GM18909 (cell line): Measurements from ENCODE around the gene TMEM129.

Experiments used
- ATAC-seq: cut with Tn5 transposase; IDR thresholded peaks from one replicate; pipeline ENCODE4 v1.9.1; 2021; ENCODE audit warnings: mild to moderate bottlenecking; ENCODE audit not compliant: unreplicated experiment, poor library complexity

The TMEM129 gene

DNA sequence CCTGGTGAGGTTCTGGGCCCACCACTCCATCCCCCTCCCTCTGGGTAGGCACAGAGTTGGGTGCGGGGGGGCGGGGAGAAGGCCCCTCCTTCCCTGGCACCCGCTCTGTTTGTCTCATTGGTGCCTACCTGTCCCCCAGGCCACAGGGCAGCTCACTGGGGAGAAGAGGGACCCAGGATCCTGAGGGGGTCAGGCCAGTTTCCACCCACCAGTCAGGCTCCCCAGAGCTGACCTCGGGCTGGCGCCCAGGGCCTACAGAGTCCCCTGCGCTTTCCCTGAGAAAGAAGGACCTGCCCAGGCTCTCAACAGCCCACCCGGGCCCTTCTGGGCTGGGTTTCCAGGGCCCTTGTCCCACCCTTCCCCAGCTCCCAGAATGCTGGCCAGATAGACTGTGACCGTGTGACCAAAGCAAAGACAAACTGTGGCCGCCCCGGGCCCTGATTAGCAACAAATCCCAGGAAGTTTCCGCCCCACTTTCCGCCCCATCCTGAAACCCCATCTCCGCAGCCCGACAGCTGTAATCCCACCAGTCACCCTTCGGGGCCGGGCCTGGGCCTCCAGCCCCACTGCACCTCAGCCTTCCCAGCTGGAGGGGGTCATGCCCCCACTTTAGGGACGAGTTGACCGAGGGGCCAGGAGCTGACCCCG is 38.2 kb upstream of the TMEM129 start:
- ATAC-seq: no peak

DNA sequence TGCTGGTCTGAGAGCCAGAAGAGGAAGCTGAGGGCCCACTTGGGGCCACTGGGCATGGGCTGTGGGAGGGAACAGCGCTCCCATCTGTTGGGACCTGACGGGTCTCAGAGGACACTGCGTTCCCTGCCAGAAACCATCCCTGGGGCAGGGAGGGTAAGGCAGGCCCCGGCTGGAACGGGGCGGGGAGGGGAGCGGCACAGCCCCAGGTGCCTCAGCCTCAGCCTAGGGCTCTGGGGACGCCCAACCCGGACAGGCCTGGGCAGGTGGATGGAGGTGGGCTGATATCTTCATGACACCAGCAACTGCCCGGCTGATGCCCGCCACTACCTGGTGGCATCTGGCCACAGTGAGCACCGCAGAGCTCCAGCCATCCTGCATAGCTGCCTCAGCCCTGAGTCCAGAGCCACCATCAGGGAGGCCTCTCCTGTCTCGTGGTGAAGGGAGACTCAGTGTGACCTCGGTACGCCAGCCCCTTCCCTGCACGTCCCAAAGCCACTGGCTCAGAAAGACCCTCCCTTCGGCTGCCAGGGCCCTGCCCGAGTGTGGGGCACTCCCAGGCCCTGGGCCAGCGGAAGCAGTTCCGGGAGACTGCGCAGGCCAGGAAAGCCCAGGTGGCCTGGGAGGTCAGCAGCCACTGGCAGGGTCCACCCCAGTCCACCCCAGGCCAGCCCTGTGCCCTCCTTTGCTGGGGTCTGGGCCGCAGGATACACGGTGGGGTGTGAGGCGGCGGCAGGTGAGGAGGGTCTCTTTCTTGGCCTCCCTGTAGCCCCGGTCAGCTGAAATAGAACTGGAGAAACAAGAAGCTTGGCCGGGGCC is 37.4 kb upstream of the TMEM129 start:
- no peak for ATAC-seq

DNA sequence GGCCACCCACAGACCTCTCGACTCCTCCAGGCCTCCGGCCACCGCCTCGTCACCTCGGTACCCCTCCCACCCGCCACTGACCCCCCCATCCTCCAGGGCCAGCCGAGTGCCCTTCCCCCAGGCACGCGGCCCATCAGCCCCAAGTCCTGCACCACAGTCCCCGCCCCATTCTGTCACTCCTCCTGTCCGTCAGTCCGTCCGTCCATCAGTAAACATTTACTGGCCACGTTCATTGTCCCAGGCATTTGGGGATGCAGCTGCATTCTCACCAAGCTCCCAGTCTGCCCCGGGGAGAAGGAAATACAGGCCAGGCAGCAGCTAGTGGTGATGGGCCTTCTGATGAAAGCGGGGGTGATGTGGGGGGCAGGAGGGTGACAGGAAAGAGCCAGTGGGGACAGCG is 36.7 kb upstream of the TMEM129 start:
- no peak for ATAC-seq

DNA sequence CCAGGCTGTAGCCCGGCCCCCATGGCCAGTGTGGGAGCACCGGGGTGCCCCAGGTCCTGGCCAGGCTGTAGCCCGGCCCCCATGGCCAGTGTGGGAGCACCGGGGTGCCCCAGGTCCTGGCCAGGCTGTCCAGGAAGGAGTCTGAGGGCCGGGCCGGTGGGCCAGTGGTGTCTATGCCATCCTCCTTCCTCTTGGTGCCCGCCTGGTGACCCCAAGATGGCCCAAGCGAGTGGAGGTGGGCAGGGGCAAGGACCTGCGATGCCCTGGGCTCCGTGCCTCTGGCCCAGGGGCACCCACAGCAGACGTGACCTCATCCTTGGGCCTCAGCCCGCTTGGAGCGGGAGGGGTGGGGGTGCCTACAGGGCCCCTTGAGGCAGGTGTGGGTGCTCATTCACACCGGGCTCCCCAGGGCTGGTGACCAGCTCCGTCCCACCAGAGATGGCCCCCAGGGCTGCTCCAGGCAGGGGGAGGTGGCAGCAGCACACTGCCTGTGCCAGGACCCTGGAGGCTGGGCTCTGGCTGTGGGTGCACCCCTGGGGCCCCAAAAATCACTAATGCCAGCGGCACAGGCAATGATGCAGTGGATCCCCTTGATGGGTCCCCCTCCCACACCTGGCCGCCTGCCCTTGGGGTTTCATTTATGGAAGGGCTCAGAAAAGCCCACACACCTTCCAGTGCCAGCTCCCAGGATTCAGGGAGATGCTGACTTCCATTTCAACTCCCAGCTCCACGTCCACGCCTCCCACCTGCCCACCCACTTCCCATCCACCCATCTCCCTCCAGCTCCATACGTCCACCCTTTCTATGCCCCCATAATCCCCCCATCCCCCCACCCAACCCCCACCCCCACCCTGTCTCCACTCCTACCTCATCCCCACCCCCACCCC is 36.0 kb upstream of the TMEM129 start:
- no peak for ATAC-seq

DNA sequence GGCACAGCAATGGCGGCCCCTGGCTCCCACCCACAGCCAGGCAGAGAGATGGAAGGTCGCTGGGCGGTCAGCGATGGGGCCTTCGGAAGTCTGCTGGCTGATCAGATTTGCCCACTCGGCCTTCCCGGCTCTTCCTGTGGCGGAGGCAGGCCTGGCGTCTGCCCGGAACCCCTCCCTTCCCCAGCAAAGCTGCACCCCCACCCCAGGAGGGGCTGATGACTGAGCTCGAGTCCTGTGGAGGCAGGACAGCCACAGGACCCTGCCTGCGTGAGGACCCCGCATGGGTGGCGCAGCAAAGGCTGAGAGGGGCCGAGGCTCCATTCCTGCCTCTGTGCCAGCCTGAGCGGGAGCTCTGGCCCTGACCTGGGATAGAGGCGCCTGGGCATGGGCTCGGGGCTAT is 35.0 kb upstream of the TMEM129 start:
- no peak for ATAC-seq

DNA sequence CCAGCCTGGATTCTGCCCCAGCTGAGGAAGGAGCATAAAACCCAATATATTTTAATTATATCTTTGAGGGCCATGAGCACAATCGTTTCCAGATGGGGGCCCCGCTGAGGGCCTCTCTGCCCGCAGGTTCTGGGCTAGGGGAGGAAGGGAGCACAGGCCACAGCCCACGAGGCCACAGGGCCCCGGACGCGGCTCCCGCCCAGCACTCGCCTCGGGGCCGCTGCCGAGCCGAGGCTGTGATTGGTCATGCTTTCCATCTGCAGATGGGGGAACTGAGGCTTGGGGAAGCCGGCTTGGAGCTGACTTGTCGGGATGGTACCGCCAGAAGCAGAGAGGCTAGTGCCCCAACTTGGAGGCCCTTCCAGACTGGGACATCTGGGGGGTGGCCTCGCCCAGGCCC is 34.2 kb upstream of the TMEM129 start:
- no peak for ATAC-seq

DNA sequence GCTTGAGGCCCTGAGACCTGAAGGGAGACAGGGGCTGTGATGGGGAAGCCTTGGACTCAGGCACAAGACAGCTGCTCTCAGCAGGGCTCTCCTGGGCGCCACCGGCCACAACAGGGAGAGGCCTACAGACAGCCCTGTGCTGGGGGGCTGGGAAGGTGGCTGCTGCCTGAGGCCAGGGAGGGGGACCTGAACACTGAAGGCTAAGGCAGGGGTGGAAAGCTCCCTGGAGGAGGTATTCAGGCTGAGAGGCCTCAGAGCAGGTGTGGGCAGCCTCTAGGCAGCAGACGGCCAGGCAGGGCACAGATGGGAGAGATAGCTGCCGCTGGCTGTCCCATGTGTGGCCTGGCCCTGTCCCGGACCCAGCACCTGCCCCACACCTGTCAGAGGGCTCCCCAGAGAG is 33.2 kb upstream of the TMEM129 start:
- no peak for ATAC-seq

DNA sequence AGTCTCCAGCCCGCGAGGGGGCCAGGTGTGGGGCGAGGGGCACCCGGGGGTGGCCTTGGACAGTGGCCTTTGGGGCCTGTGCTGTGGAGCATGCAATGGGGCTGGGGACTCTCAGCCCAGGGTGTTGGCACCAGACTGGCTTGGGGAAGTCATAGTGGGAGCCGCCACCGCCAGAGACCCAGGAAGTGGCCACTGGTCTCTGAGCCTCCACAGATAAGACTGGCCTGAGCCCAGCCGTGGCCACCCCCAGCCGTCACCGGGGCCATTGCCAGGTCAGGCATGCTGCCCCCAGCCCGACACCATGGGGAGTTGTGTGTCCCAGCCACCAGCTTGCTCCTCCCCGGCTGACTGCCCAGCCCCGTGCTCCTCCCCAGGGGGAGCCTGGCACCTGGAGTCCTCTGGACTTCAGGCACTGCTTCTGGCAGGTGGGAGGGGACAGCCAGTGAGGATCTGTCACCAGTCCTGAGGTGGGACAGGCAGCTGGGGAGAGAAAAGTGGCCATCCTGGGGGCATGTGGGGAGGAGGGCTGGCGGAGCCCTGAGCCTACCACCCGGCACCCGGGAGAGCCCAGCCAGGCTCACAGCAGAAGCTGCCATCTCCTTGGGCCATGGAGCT is 32.7 kb upstream of the TMEM129 start:
- no peak for ATAC-seq

DNA sequence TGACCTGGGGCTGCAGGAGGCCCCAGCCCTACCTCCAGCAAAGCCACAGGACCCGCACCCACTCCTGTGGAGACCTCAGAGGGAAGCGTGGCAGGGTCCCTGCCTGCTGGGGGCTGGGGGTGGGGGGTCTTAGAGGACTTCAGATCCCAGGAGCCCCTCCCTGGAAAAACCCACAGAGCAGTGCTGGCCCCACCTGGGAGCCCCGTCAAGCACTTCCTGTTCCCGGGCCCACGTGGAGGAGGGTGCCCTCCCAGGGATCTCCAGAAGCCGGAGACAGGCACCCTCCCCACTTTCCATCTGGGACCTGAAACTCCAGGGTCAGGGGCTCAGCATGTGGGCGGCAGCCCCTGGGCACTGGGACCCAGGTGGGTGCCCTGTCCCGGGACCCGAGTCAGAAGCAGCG is 32.2 kb upstream of the TMEM129 start:
- no peak for ATAC-seq

DNA sequence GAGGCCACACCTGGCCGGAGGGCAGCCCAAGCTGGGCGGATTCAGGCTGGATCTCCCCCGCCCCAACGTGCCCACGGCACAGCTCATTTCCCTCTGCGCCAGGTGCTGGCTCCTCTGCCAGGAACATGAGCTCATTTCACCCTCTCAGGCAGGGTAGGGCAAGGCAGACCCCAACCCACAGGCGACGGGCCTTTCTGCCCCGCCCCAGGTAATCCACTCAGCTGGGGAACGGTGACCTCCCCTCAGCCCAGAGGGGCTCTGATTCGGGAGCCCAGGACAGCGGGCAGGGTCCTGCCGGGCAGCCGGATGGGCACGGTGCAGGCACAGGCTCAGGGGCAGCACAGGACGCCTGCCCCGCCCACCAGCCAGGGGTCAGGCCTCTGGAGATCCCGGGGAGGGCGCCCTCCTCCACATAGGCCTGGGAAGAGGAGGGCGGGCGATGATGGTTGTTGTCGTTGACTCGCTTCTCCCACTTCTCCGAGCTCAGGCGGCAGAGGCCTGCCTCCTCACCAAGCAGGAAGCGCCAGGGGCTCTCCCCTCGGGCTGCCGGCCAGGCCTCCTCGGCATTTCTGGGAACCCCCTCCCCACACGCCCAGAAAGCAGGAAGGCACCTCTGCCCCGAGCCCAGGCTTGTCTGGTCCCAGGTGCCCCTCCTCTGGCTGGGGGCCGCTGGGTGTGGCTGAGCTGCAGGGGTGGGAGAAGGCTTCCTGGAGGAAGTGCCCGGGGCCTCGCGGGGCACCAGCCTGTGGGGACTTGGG is 31.3 kb upstream of the TMEM129 start:
- ATAC-seq: no peak

DNA sequence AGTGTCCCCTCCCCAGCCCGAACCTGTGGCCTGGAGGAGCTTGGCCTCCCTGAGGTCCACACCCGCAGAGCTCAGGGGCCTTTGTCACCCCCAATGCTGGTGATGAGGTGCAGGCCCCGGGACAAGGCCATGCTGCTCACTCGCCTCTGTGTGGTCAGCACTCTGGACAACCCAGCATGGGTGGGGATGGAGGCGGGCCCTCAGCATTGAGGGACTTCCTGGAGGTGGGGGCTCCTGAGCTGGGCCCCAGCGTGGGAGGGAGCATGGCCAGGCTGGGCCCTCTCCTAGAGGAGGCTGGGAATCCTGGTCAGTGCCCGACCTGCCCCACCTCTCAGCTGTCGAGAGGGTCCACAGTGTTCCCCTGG is 30.8 kb upstream of the TMEM129 start:
- ATAC-seq: no peak

DNA sequence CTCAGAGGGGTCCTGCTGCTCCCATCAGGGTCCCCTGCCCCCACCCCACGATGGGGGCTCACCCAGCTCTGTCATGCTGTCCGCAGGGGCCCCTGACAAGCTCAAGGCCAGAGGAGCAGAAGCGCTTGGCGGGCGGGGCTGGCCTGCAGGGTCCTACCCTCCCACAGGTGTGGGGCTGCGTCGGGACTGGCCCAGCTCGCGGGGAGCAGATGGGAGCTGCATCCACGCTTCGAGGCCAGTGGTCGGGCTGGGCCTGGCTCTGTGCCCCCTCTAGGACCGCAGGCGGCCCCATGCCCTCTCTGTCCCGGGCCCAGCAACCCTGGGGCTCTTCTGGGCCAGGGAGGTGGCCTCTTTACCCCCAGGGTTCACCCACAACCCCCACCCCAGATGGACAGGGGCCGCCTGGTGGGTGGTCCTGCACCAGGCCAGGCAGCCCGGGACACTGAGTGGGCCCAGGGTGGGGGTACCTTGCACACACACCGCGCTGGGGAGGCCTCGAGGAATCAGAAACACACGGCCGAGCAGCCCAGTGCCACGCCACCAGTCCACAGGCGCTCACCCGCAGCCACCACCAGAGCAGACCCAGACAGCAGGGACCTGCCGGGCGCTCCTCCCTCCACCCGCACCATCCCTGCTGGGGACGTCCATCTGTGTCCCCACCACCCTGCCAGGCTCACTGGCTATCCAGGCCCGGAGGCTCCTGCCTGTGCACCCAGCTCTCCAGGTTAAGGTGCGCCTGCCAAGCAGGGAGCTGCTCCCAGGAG is 30.2 kb upstream of the TMEM129 start:
- no peak for ATAC-seq

DNA sequence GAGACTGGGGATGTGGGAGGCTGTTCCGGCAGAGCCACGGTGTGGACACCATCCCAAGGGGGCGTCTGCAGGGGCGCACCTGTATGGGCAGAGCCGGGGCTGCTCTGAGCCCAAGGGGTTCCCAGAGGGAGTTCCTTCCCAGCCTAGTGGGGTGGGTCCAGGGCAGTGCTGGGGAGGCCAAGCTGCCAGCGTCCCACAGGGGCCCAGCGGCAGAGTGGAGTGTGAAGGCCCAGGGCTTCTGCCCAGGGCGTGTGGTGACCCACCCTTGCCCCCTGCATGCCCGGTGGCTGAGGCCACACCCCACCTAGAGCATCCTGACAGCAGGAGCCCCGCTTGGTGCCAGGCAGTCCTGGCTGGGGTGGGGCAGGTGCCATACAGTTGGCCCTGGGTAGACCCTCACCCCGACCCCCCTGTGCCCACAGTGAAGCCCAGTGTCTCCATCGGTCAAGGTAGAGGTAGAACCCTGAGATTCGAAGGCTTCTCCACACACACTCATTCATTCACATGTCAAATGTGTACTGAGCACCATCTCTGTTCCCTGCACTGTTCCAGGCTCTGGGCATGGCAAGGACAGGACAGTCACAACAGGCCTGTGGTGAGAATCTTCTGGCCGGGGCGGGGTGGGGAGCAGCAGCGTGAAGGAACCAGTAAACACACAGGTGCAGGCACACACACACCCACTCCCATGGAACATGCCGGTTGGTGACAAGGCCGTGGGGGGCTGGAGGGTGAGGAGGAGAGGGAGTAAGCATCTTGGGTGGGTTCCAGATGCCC is 29.4 kb upstream of the TMEM129 start:
- no peak for ATAC-seq

DNA sequence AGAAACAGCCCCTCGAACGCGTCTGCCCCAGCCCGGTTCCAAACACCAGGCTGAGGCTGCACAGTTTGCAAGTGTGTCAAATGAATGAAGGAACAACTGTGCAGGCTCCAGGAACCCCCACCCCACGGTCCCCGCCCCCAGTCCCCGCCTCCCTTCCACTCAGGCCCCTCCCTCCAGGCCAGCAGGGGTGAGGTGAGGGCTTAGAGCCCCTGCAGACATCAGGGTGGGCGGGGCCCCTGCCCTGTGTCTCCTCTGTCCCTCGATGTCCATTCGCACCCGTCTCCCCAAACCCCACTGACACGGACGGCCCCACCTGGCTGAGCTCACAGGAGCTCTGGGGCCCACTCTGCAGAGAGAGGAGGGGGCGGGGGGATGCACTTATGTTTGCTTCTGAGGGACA is 28.7 kb upstream of the TMEM129 start:
- no peak for ATAC-seq

DNA sequence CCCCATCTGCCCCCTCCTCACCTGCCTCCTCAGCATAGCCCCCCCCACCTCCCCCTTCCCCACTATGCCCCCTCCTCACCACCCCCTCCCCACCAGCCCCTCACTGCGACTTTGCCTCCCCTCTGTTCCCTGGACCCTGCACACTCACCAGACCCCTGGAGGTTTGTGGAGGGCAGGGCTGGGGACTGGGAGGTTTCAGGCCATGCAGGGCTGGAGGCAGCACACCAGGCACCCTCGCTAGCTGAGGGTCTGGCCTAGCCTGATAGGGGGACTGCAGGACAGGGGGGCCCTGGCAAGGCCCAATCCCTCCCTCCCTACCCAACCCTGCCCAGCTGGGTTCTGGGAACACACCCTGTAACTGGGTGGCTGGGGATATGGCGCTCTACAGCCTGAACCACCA is 28.2 kb upstream of the TMEM129 start:
- no peak for ATAC-seq

DNA sequence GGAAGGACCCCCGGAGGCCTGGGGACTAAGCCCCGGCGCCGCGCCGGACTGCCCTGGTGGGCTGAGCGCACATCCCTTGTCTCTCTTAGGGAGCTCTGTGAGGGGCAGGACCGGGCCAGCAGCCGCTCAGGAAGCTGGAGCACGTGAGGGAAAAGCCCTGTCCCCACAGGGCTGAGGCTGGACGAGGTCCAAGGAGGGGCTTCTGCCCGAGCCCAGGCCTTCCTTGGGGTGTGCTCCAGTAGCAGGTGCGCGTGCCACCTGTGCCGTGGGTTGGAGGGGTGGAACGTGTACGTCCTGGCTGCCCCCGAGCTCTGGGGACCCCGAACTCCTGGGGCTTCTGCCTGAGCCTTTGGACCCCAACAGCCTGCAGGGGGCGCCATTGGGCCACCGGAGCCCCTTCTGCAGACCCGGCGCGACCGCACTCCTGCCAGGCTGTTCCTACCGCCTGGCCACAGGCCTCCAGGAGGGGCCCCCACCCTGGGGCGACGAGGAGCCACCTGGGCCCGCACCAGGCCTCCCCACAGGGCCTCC is 27.4 kb upstream of the TMEM129 start:
- ATAC-seq: no peak

DNA sequence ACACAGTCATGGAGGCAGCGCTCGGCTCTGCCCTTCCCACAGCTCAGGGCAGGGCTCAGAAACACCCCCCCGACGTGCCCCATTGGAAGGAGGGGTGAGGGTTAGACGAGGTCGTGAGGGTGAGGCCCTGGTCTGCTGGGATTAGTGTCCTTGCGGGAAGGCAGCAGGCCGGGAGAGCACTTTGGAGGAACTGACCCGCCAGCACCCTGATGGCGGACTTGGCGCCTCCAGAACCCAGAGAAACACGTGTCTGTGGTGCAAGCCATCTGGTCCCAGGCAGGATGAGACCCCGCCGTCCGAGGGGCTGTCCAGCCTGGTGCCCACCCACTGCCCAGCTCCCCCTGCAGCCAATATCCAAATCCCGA is 26.5 kb upstream of the TMEM129 start:
- no peak for ATAC-seq

DNA sequence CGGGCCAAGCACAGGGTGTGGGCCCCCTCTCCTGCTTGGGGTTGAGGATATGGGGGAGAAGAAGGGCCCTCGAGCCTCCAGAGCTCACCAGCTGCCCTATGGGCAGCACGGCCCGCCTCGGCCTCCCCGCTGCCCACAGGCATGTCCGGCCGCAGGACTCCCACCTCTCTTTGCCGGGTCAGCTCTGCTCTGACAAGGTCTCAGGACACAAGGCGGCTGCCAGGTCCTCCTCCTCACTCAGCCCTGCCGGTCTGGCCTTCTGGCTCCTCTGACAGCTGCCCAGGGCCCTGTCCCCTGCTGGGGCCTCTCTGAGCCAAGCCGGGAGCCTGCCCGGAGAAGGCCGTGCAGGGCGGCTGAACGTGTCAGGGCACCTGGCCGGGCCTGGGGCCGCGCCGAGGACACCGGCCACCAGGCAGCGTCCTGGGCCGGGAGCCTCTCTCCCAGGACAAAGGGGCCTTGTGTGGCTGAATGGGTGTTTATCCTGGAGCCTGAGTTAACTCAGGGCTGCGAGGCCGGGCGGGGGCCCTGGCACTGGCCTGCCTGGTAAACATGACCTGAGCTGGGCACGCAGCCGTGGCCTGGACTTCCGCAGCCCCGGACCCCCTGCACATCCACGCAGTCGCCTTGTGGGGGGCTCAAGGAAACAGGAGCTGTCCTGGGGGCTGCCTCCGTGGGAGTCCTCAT is 25.9 kb upstream of the TMEM129 start:
- ATAC-seq: no peak
